Muscle layer of colon (tissue), 2 donors: ENCODE results near the gene COL8A1.

Experiments
- H3K27ac ChIP-seq: one replicate; pipeline ENCODE4 v1.7.0; 2013; ENCODE audit warnings: low read depth, mild to moderate bottlenecking, low read length, moderate library complexity
- H3K27me3 ChIP-seq, 2 donors: one replicate each; pipeline ENCODE4 v1.7.0; 2013; ENCODE audit warnings: low read length in 2 of 2, mild to moderate bottlenecking in 2 of 2; ENCODE audit not compliant: insufficient read depth in 2 of 2, control insufficient read depth in 1 of 2
- H3K36me3 ChIP-seq: one replicate; pipeline ENCODE4 v1.7.0; 2013; ENCODE audit warnings: mild to moderate bottlenecking, low read length; ENCODE audit not compliant: insufficient read depth
- H3K4me1 ChIP-seq: one replicate; pipeline ENCODE4 v1.7.0; 2013; ENCODE audit warnings: mild to moderate bottlenecking, low read length; ENCODE audit not compliant: insufficient read depth
- H3K4me3 ChIP-seq, 2 donors: one replicate each; pipeline ENCODE4 v1.7.0; 2013; ENCODE audit warnings: low read length in 2 of 2, low read depth in 1 of 2, mild to moderate bottlenecking in 1 of 2, moderate library complexity in 1 of 2
- H3K9ac ChIP-seq: one replicate; pipeline ENCODE4 v1.7.0; 2013; ENCODE audit warnings: low read length
- H3K9me3 ChIP-seq: one replicate; pipeline ENCODE4 v1.7.0; 2013; ENCODE audit warnings: mild to moderate bottlenecking, low read length
- donor health status: abdominal sarcoma.
- donor health status: Adenocarcinoma of cecum.

Gene COL8A1

GRCh38 chr3:99789011-99789721, 150.8 kb downstream of the COL8A1 start:
- Histone ChIP-seq H3K9me3 (no peaks in the 10 kb centered on the region), H3K27me3 (no peaks in the 10 kb centered on the region), H3K4me3 (no peak overlapping the region), H3K36me3 (no peaks in the 10 kb centered on the region), H3K9ac (no peak overlapping the region), H3K27ac (no peak overlapping the region), H3K4me1 (no peaks in the 10 kb centered on the region)

GRCh38 chr3:99794485-99794884, 156.1 kb downstream of the COL8A1 start:
- Histone ChIP-seq H3K9ac (no peak overlapping the region), H3K4me1 (no peaks in the 10 kb centered on the region), H3K9me3 (no peaks in the 10 kb centered on the region), H3K4me3 (no peak overlapping the region), H3K27me3 (no peaks in the 10 kb centered on the region), H3K36me3 (no peaks in the 10 kb centered on the region), H3K27ac (no peak overlapping the region)

GRCh38 chr3:99795573-99795972, 157.2 kb downstream of the COL8A1 start:
- Histone ChIP-seq H3K27ac (no peak overlapping the region), H3K4me3 (no peak overlapping the region), H3K36me3 (no peaks in the 10 kb centered on the region), H3K27me3 (no peaks in the 10 kb centered on the region), H3K4me1 (no peaks in the 10 kb centered on the region), H3K9ac (no peak overlapping the region), H3K9me3 (no peaks in the 10 kb centered on the region)

- Histone ChIP-seq H3K9me3 (no peaks in the 10 kb centered on the region), H3K4me3 (no peak overlapping the region), H3K36me3 (no peaks in the 10 kb centered on the region), H3K27me3 (no peaks in the 10 kb centered on the region), H3K27ac (no peak overlapping the region), H3K9ac (no peak overlapping the region), H3K4me1 (no peaks in the 10 kb centered on the region)
Measured at GRCh38 chr3:99799422-99799821, 161.0 kb downstream of the COL8A1 start.

- Histone ChIP-seq H3K36me3 (no peaks in the 10 kb centered on the region), H3K27me3 (no peaks in the 10 kb centered on the region), H3K9me3 (no peaks in the 10 kb centered on the region), H3K9ac (no peak overlapping the region), H3K4me3 (no peak overlapping the region), H3K27ac (no peak overlapping the region), H3K4me1 (no peaks in the 10 kb centered on the region)
Measured at GRCh38 chr3:99803297-99803696, 164.9 kb downstream of the COL8A1 start.

GRCh38 chr3:99805160-99805559, 166.8 kb downstream of the COL8A1 start:
- no peak overlapping the region for H3K4me3 ChIP-seq
- H3K27me3 ChIP-seq, result no peaks in the 10 kb centered on the region
- no peak overlapping the region for H3K9ac ChIP-seq
- no peak overlapping the region for H3K27ac ChIP-seq
- no peaks in the 10 kb centered on the region for H3K4me1 ChIP-seq
- H3K9me3 ChIP-seq, result no peaks in the 10 kb centered on the region
- no peaks in the 10 kb centered on the region for H3K36me3 ChIP-seq

- H3K27ac ChIP-seq, result no peak overlapping the region
- no peaks in the 10 kb centered on the region for H3K27me3 ChIP-seq
- H3K4me3 ChIP-seq, result no peak overlapping the region
- H3K9me3 ChIP-seq, result no peaks in the 10 kb centered on the region
- no peak overlapping the region for H3K9ac ChIP-seq
- H3K4me1 ChIP-seq, result no peaks in the 10 kb centered on the region
- no peaks in the 10 kb centered on the region for H3K36me3 ChIP-seq
Measured at GRCh38 chr3:99808163-99808794, 169.9 kb downstream of the COL8A1 start.

GRCh38 chr3:99809565-99809964, 171.2 kb downstream of the COL8A1 start:
- Histone ChIP-seq H3K4me3 (no peak overlapping the region), H3K27me3 (no peaks in the 10 kb centered on the region), H3K4me1 (no peaks in the 10 kb centered on the region), H3K9me3 (no peaks in the 10 kb centered on the region), H3K36me3 (no peaks in the 10 kb centered on the region), H3K9ac (no peak overlapping the region), H3K27ac (no peak overlapping the region)

GRCh38 chr3:99810403-99810802, 172.0 kb downstream of the COL8A1 start:
- Histone ChIP-seq H3K4me3 (no peak overlapping the region), H3K9me3 (no peaks in the 10 kb centered on the region), H3K9ac (no peak overlapping the region), H3K4me1 (no peaks in the 10 kb centered on the region), H3K27me3 (no peaks in the 10 kb centered on the region), H3K27ac (no peak overlapping the region), H3K36me3 (no peaks in the 10 kb centered on the region)

GRCh38 chr3:99817047-99817436, 178.6 kb downstream of the COL8A1 start:
- no peaks in the 10 kb centered on the region for H3K9me3 ChIP-seq
- H3K9ac ChIP-seq, result peak overlapping the region; percentile 94
- H3K36me3 ChIP-seq, result no peaks in the 10 kb centered on the region
- peaks cover 17% of the 10 kb centered on the region for H3K4me1 ChIP-seq
- H3K27me3 ChIP-seq, result no peaks in the 10 kb centered on the region
- peak overlapping the region; percentile 75 to 84 for H3K4me3 ChIP-seq
- peak overlapping the region; percentile 81 for H3K27ac ChIP-seq

- Histone ChIP-seq H3K4me3 (peak within 1 kb of the TSS; percentile 75 to 84), H3K27ac (peak within 1 kb of the TSS; percentile 81), H3K27me3 (no peaks in the 10 kb centered on the region), H3K36me3 (no peaks in the 10 kb centered on the region), H3K9ac (peak within 1 kb of the TSS; percentile 94), H3K9me3 (no peaks in the 10 kb centered on the region), H3K4me1 (peaks cover 17% of the 10 kb centered on the region)
Measured at GRCh38 chr3:99817437-99818240, 179.2 kb downstream of the COL8A1 start, which contains the start of gene CMSS1. Gene CMSS1 (plus strand): TSS chr3:99817862.
